HEK293 (cell line): ENCODE data around the gene UGT1A8.
"Not testable (repeated sequence)": the region's sequence is repeated elsewhere in the genome, so short reads cannot be mapped to it uniquely, and the experiment has no call there.

Experiments
- CTCF ChIA-PET: fragments of 350-600 bp; formaldehyde crosslinking; extraction: SDS; loops from one replicate; lab custom pipeline; 2021; ENCODE audit warnings: antibody characterized with exemption; lab: Yijun Ruan, JAX
- POLR2A ChIA-PET: fragments of 300-600 bp; formaldehyde crosslinking; extraction: SDS; loops from one replicate; lab custom pipeline; 2020; ENCODE audit warnings: antibody characterized with exemption, inconsistent platforms; lab: Yijun Ruan, JAX
- H3K27ac ChIP-seq: fragments of 200-500 bp; sonication (Bioruptor generic); 2 replicates; pipeline ENCODE4 v1.5.1; 2014; ENCODE audit warnings: low read depth, low read length, control low read depth, inconsistent platforms; ENCODE audit errors: extremely low read depth
- H3K36me3 ChIP-seq, 2 experiments: fragments of 200-500 bp in 1 of 2; sonication (Bioruptor generic) in 1 of 2; 1 replicate in 1 of 2; 2 replicates in 1 of 2; pipeline ENCODE4 v1.5.1; 2014 to 2017; ENCODE audit warnings: inconsistent platforms in 2 of 2, low read length in 2 of 2; ENCODE audit not compliant: control insufficient read depth in 2 of 2, insufficient read depth in 1 of 2
- H3K4me1 ChIP-seq: fragments of 200-500 bp; sonication (Bioruptor generic); 2 replicates; pipeline ENCODE4 v1.5.1; 2014; ENCODE audit warnings: mild to moderate bottlenecking, low read length, inconsistent platforms; ENCODE audit not compliant: control insufficient read depth, insufficient read depth
- H3K4me3 ChIP-seq: 2 replicates; pipeline ENCODE4 v1.5.1; 2011; ENCODE audit warnings: low read depth, mild to moderate bottlenecking, control low read depth, low read length, moderate library complexity
- H3K9me3 ChIP-seq: fragments of 200-500 bp; sonication (Bioruptor generic); 2 replicates; pipeline ENCODE4 v1.5.1; 2014; ENCODE audit warnings: low read depth, low read length, inconsistent platforms; ENCODE audit not compliant: control insufficient read depth, insufficient read depth
- BCL11A ChIP-seq: fragments of 450-650 bp; formaldehyde crosslinking; IDR thresholded peaks from 2 replicates; pipeline ENCODE4 v1.5.1; 2016; ENCODE audit warnings: low read depth, missing biosample characterization, missing genetic modification characterization
- IKZF3 ChIP-seq: fragments of 450-650 bp; IDR thresholded peaks from 2 replicates; pipeline ENCODE4 v1.5.0; 2018; ENCODE audit warnings: missing biosample characterization, mild to moderate bottlenecking, missing genetic modification characterization, moderate library complexity
- MZF1 ChIP-seq: fragments of 450-650 bp; formaldehyde crosslinking; IDR thresholded peaks from 2 replicates; pipeline ENCODE4 v1.5.1; 2017; ENCODE audit warnings: missing biosample characterization, missing genetic modification characterization, borderline replicate concordance
- RBAK ChIP-seq: fragments of 450-650 bp; formaldehyde crosslinking; IDR thresholded peaks from 2 replicates; pipeline ENCODE4 v1.5.1; 2016; ENCODE audit warnings: missing biosample characterization, missing genetic modification characterization
- SP7 ChIP-seq: fragments of 450-650 bp; formaldehyde crosslinking; IDR thresholded peaks from 2 replicates; pipeline ENCODE4 v1.5.1; 2016; ENCODE audit warnings: missing biosample characterization, missing genetic modification characterization
- ZBTB8A ChIP-seq: fragments of 450-650 bp; formaldehyde crosslinking; IDR thresholded peaks from 2 replicates; pipeline ENCODE4 v1.5.1; 2016; ENCODE audit warnings: missing biosample characterization, missing genetic modification characterization
- ZFHX2 ChIP-seq: fragments of 450-650 bp; formaldehyde crosslinking; conservative IDR thresholded peaks from 2 replicates; pipeline ENCODE4 v1.5.1; 2016; ENCODE audit warnings: missing biosample characterization, missing genetic modification characterization
- ZNF223 ChIP-seq: fragments of 450-650 bp; formaldehyde crosslinking; IDR thresholded peaks from 2 replicates; pipeline ENCODE4 v1.5.1; 2016; ENCODE audit warnings: missing biosample characterization, missing genetic modification characterization
- ZNF324 ChIP-seq: fragments of 450-650 bp; formaldehyde crosslinking; IDR thresholded peaks from 2 replicates; pipeline ENCODE4 v1.5.1; 2016; ENCODE audit warnings: missing biosample characterization, missing genetic modification characterization
- ZNF529 ChIP-seq: fragments of 450-650 bp; formaldehyde crosslinking; IDR thresholded peaks from 2 replicates; pipeline ENCODE4 v1.5.1; 2017; ENCODE audit warnings: missing genetic modification characterization, missing biosample characterization; ENCODE audit not compliant: insufficient replicate concordance
- ZNF629 ChIP-seq: fragments of 450-650 bp; formaldehyde crosslinking; IDR thresholded peaks from 2 replicates; pipeline ENCODE4 v1.5.1; 2017; ENCODE audit warnings: missing biosample characterization, missing genetic modification characterization
- ZNF664 ChIP-seq: fragments of 450-650 bp; formaldehyde crosslinking; IDR thresholded peaks from 2 replicates; pipeline ENCODE4 v1.5.1; 2016; ENCODE audit warnings: missing biosample characterization, missing genetic modification characterization
- ZNF837 ChIP-seq: fragments of 450-650 bp; formaldehyde crosslinking; IDR thresholded peaks from 2 replicates; pipeline ENCODE4 v1.5.1; 2016; ENCODE audit warnings: missing biosample characterization, missing genetic modification characterization
- TF ChIP-seq, protein P1 (sequence below): fragments of 450-650 bp; formaldehyde crosslinking; IDR thresholded peaks from 2 replicates; pipeline ENCODE4 v1.5.1; 2016; ENCODE audit warnings: missing biosample characterization, missing genetic modification characterization
- TF ChIP-seq, protein P2 (sequence below): fragments of 450-650 bp; formaldehyde crosslinking; IDR thresholded peaks from 2 replicates; pipeline ENCODE4 v1.5.1; 2016; ENCODE audit warnings: missing biosample characterization, missing genetic modification characterization
- TF ChIP-seq, protein P3 (sequence below): fragments of 450-650 bp; formaldehyde crosslinking; IDR thresholded peaks from 2 replicates; pipeline ENCODE4 v1.5.1; 2017; ENCODE audit warnings: missing biosample characterization, missing genetic modification characterization
- TF ChIP-seq, protein P4 (sequence below): fragments of 450-650 bp; formaldehyde crosslinking; IDR thresholded peaks from 2 replicates; pipeline ENCODE4 v1.5.0; 2017; ENCODE audit warnings: missing biosample characterization, missing genetic modification characterization, borderline replicate concordance
- TF ChIP-seq, protein P5 (sequence below): fragments of 450-650 bp; formaldehyde crosslinking; IDR thresholded peaks from 2 replicates; pipeline ENCODE4 v1.5.1; 2016; ENCODE audit warnings: missing biosample characterization, missing genetic modification characterization

UGT1A8 gene

DNA sequence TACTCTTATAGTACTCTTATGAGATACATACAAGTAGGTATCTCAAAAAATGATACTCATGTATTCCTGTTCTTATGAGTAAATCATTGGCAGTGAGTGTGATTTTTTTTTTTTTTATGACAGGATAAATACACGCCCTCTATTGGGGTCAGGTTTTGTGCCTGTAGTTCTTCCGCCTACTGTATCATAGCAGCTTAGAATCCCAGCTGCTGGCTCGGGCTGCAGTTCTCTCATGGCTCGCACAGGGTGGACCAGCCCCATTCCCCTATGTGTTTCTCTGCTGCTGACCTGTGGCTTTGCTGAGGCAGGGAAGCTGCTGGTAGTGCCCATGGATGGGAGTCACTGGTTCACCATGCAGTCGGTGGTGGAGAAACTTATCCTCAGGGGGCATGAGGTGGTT is at the start of gene UGT1A8:
TSS of gene UGT1A8 (plus strand) at position 158 of the 400 bp plus-strand sequence. CDS start at position 233, 75 bp downstream.
- H3K4me1 ChIP-seq, H3K9me3 ChIP-seq, H3K27ac ChIP-seq, POLR2A ChIA-PET, H3K36me3 ChIP-seq, CTCF ChIA-PET, H3K4me3 ChIP-seq: not testable (repeated sequence)

DNA sequence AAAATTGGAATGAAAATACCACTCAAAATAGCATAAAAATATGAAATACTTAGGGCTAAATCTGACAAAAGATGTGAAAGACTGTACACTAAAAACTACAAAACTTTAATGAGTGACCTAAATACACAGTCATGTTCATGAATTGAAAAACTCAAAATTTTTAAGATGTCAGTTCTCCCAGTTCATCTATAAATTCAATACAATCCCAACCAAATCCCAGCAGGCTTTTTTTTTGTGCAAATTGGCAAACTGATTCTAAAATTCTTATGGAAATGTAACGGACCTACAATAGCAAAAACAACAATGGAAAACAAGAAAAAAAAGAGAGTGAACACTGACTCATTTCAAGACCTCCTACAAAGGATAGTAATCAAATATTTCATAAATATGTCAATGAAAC is 46.4 kb upstream of the UGT1A8 start:
- Histone ChIP-seq H3K27ac (no peak overlapping the region), H3K36me3 (no peaks in the 10 kb centered on the region; a peak in 1 of 3 replicates), H3K9me3 (no peaks in the 10 kb centered on the region), H3K4me3 (no peak overlapping the region), H3K4me1 (no peaks in the 10 kb centered on the region)
- TF ChIP-seq, protein P1, sequence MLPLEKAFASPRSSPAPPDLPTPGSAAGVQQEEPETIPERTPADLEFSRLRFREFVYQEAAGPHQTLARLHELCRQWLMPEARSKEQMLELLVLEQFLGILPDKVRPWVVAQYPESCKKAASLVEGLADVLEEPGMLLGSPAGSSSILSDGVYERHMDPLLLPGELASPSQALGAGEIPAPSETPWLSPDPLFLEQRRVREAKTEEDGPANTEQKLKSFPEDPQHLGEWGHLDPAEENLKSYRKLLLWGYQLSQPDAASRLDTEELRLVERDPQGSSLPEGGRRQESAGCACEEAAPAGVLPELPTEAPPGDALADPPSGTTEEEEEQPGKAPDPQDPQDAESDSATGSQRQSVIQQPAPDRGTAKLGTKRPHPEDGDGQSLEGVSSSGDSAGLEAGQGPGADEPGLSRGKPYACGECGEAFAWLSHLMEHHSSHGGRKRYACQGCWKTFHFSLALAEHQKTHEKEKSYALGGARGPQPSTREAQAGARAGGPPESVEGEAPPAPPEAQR (tag by site-specific recombination): no peak
- TF ChIP-seq BCL11A (tag by site-specific recombination): no peak
- no peak for TF ChIP-seq ZFHX2 (tag by site-specific recombination)
- TF ChIP-seq ZBTB8A (tag by site-specific recombination): no peak
- no peak for TF ChIP-seq ZNF664
- TF ChIP-seq, protein P2, sequence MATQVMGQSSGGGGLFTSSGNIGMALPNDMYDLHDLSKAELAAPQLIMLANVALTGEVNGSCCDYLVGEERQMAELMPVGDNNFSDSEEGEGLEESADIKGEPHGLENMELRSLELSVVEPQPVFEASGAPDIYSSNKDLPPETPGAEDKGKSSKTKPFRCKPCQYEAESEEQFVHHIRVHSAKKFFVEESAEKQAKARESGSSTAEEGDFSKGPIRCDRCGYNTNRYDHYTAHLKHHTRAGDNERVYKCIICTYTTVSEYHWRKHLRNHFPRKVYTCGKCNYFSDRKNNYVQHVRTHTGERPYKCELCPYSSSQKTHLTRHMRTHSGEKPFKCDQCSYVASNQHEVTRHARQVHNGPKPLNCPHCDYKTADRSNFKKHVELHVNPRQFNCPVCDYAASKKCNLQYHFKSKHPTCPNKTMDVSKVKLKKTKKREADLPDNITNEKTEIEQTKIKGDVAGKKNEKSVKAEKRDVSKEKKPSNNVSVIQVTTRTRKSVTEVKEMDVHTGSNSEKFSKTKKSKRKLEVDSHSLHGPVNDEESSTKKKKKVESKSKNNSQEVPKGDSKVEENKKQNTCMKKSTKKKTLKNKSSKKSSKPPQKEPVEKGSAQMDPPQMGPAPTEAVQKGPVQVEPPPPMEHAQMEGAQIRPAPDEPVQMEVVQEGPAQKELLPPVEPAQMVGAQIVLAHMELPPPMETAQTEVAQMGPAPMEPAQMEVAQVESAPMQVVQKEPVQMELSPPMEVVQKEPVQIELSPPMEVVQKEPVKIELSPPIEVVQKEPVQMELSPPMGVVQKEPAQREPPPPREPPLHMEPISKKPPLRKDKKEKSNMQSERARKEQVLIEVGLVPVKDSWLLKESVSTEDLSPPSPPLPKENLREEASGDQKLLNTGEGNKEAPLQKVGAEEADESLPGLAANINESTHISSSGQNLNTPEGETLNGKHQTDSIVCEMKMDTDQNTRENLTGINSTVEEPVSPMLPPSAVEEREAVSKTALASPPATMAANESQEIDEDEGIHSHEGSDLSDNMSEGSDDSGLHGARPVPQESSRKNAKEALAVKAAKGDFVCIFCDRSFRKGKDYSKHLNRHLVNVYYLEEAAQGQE (tag by site-specific recombination): no peak
- TF ChIP-seq ZNF223: no peak
- no peak for TF ChIP-seq RBAK (tag by site-specific recombination)
- TF ChIP-seq ZNF529: no peak
- no peak for TF ChIP-seq IKZF3 (tag by site-specific recombination)
- no peak for TF ChIP-seq ZNF324
- TF ChIP-seq, protein P3, sequence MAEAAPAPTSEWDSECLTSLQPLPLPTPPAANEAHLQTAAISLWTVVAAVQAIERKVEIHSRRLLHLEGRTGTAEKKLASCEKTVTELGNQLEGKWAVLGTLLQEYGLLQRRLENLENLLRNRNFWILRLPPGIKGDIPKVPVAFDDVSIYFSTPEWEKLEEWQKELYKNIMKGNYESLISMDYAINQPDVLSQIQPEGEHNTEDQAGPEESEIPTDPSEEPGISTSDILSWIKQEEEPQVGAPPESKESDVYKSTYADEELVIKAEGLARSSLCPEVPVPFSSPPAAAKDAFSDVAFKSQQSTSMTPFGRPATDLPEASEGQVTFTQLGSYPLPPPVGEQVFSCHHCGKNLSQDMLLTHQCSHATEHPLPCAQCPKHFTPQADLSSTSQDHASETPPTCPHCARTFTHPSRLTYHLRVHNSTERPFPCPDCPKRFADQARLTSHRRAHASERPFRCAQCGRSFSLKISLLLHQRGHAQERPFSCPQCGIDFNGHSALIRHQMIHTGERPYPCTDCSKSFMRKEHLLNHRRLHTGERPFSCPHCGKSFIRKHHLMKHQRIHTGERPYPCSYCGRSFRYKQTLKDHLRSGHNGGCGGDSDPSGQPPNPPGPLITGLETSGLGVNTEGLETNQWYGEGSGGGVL (tag by site-specific recombination): no peak
- TF ChIP-seq MZF1 (tag by site-specific recombination): no peak
- no peak for TF ChIP-seq SP7 (tag by site-specific recombination)
- TF ChIP-seq, protein P4, sequence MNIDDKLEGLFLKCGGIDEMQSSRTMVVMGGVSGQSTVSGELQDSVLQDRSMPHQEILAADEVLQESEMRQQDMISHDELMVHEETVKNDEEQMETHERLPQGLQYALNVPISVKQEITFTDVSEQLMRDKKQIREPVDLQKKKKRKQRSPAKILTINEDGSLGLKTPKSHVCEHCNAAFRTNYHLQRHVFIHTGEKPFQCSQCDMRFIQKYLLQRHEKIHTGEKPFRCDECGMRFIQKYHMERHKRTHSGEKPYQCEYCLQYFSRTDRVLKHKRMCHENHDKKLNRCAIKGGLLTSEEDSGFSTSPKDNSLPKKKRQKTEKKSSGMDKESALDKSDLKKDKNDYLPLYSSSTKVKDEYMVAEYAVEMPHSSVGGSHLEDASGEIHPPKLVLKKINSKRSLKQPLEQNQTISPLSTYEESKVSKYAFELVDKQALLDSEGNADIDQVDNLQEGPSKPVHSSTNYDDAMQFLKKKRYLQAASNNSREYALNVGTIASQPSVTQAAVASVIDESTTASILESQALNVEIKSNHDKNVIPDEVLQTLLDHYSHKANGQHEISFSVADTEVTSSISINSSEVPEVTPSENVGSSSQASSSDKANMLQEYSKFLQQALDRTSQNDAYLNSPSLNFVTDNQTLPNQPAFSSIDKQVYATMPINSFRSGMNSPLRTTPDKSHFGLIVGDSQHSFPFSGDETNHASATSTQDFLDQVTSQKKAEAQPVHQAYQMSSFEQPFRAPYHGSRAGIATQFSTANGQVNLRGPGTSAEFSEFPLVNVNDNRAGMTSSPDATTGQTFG (tag by site-specific recombination): no peak
- TF ChIP-seq, protein P5, sequence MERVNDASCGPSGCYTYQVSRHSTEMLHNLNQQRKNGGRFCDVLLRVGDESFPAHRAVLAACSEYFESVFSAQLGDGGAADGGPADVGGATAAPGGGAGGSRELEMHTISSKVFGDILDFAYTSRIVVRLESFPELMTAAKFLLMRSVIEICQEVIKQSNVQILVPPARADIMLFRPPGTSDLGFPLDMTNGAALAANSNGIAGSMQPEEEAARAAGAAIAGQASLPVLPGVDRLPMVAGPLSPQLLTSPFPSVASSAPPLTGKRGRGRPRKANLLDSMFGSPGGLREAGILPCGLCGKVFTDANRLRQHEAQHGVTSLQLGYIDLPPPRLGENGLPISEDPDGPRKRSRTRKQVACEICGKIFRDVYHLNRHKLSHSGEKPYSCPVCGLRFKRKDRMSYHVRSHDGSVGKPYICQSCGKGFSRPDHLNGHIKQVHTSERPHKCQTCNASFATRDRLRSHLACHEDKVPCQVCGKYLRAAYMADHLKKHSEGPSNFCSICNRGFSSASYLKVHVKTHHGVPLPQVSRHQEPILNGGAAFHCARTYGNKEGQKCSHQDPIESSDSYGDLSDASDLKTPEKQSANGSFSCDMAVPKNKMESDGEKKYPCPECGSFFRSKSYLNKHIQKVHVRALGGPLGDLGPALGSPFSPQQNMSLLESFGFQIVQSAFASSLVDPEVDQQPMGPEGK (tag by site-specific recombination): no peak
- no peak for TF ChIP-seq ZNF629 (tag by site-specific recombination)
- TF ChIP-seq ZNF837 (tag by site-specific recombination): no peak
- ChIA-PET CTCF (interaction anchor here (0.9 kb wide), 1 partner anchor 774 kb away, joined by 3 read pairs; no protein-coding TSS in a partner anchor), POLR2A (no interaction called here)
